ENCODE results near the gene NUDT16L1. TPM values are rescaled to one million over a fixed set of nuclear protein-coding genes. Genes with fewer than 3 reads are reported as not detected.
A peak's percentile ranks its signal among the peaks of the same experiment; 100 is the strongest.

The NUDT16L1 gene
- total and polyA plus RNA-seq, 2 of the 4 experiments (the other 2 are of a cell fraction), result 22.9 to 44.3 TPM

DNA sequence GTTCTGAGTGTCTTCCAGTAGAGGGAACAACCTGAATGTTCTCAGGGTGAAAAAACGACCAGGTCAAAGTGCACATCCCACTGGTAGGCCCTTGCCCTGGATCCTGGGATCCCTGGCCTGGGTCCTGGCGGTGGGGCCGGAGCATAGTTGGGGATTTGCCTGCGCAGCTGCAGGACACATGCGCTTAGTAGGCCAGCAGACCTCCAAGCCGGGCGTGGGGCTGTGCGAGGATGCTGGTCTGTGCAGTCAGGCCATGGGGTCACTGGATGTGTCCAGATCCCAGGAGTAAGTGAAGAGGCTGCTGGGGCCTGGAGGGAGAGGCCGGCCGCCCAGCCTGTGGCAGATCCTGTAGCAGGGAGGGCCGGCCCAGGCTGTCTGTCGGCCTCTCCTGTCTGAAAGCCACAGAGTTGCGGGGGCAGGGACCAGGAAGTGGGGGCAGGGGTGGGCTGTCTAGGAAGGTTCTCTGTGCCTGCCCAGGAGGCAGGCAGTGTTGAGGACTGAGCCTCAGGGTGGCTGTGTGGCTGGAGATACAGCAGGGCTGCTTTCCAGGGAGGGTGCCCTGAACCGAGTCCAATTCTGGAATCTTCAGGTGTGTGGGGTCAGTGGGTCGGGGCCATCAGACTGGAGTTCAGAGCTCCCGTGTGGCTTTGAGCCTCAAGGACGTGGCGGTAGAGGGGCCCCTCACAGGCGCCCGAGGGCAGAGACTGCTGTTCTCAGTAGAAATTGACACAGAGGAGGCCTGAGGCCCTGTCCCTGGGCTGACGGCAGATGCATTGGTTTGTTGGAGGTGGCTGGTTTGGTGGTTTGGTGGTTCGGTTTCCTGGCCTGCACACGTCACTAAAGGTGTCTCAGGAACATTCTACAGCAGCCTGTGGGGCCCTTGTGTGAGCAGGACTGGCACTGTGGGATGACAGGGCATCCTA is 17.2 kb upstream of the NUDT16L1 start:
- no peak overlapping the region for H2BK120ac ChIP-seq (ENCODE audit: low read depth, low read length)
- in situ Hi-C loops (cut with MboI; ENCODE audit: low sequenced_read_pairs), result no loop called here
- no peak overlapping the region for H3K27ac ChIP-seq (ENCODE audit: insufficient read depth, low read length)
- no peaks in the 10 kb centered on the region for H3K9me3 ChIP-seq (ENCODE audit: control insufficient read depth, insufficient read depth, low read length)
- H3K9ac ChIP-seq (ENCODE audit: low read depth, low read length), result no peak overlapping the region
- no peak overlapping the region for H2AK5ac ChIP-seq (ENCODE audit: low read depth, low read length)
- H3K4me2 ChIP-seq (ENCODE audit: low read depth, low read length), result no peak overlapping the region
- 94% methylated on average over 7 of the region's 23 CpGs; no CpG with 5 or more reads in 1 of the 2 experiments for WGBS, 2 experiments (ENCODE audit: extremely low coverage in 2 of 2, insufficient read length in 1 of 2)
- H2BK15ac ChIP-seq (ENCODE audit: low read depth, low read length), result no peak overlapping the region
- no peak overlapping the region for H3K14ac ChIP-seq (replicated peaks; ENCODE audit: low read depth, low read length)
- CTCF ChIA-PET, result no interaction called here
- dilution Hi-C loops (cut with HindIII; ENCODE audit: low sequenced_read_pairs, unreplicated experiment), result no loop called here
- H3K9me1 ChIP-seq (ENCODE audit: insufficient read depth, low read length), result no peaks in the 10 kb centered on the region
- no peak overlapping the region for H3K56ac ChIP-seq (ENCODE audit: extremely low read depth, insufficient read depth, low read length)
- no peak for DNase-seq
- H2AK9ac ChIP-seq (replicated peaks; ENCODE audit: low read depth, low read length, poor library complexity), result peak overlapping the region; percentile 65
- peaks cover 51% of the 10 kb centered on the region for H3K36me3 ChIP-seq (ENCODE audit: control insufficient read depth, insufficient read depth, low read length)
- H4K20me1 ChIP-seq (ENCODE audit: insufficient read depth, low read length), result no peaks in the 10 kb centered on the region
- H3K27me3 ChIP-seq (ENCODE audit: control insufficient read depth, insufficient read depth, low read length), result no peaks in the 10 kb centered on the region
- POLR2A ChIA-PET (ENCODE audit: unreplicated experiment), result no interaction called here
- no peak overlapping the region for H4K5ac ChIP-seq (ENCODE audit: low read depth, low read length)
- intact Hi-C loops (cut with micrococcal nuclease), result no loop called here
- no peak overlapping the region for H3K18ac ChIP-seq (ENCODE audit: low read depth, low read length)
- H4K8ac ChIP-seq (ENCODE audit: low read depth in 2 of 2, low read length in 2 of 2), result no peak overlapping the region
- no peak overlapping the region for H3K4me3 ChIP-seq (ENCODE audit: insufficient read depth, low read depth, low read length)
- no peak overlapping the region for H4K91ac ChIP-seq (ENCODE audit: insufficient read depth, low read depth, low read length)
- H3K4me1 ChIP-seq (ENCODE audit: control insufficient read depth, insufficient read depth, low read length), result peaks cover 2% of the 10 kb centered on the region; the same call in 1 of the 2 replicates
- no peak overlapping the region for H2BK20ac ChIP-seq (ENCODE audit: low read depth, low read length)
- peak overlapping the region; percentile 11 for H2AFZ ChIP-seq (replicated peaks; ENCODE audit: low read length, poor library complexity)
- no peak overlapping the region for H3K23ac ChIP-seq (ENCODE audit: low read depth, low read length)
- BruUV-seq (replicated peaks), result no TSS peak
- H3K4ac ChIP-seq (ENCODE audit: low read depth, low read length), result no peak overlapping the region
- H3K79me1 ChIP-seq (ENCODE audit: low read depth in 1 of 2, low read length in 2 of 2), result peaks cover 6 to 25% of the 10 kb centered on the region in 2 experiments; a peak in 2 of 4 replicates
- TF ChIP-seq BHLHE40 (IDR thresholded peaks at IDR 0.05; ENCODE audit: low read depth, low read length) (no peak), SMC3 (IDR thresholded peaks at IDR 0.05; ENCODE audit: low read depth, low read length) (no peak), RCOR1 (IDR thresholded peaks at IDR 0.05; ENCODE audit: insufficient replicate concordance, low read length) (no peak), FOS (IDR thresholded peaks at IDR 0.05; ENCODE audit: low read depth, low read length) (no peak), CHD1 (IDR thresholded peaks at IDR 0.05; ENCODE audit: low read depth, low read length) (no peak), MAFK (IDR thresholded peaks at IDR 0.05; ENCODE audit: low read depth, low read length) (no peak), ELK1 (IDR thresholded peaks at IDR 0.05; ENCODE audit: borderline replicate concordance, low read depth, low read length) (no peak), CEBPB (IDR thresholded peaks at IDR 0.05; ENCODE audit: low read depth, low read length) (no peak), MXI1 (IDR thresholded peaks at IDR 0.05; ENCODE audit: borderline replicate concordance, low read depth, low read length) (no peak), NFE2L2 (IDR thresholded peaks at IDR 0.05; ENCODE audit: low read depth, low read length) (no peak), POLR2A (IDR thresholded peaks at IDR 0.05; ENCODE audit: low read depth, low read length) (no peak), RAD21 (IDR thresholded peaks at IDR 0.05; ENCODE audit: low read length) (no peak), MAZ (IDR thresholded peaks at IDR 0.05; ENCODE audit: borderline replicate concordance, low read depth, low read length) (no peak)
- TF ChIP-seq, protein P1, sequence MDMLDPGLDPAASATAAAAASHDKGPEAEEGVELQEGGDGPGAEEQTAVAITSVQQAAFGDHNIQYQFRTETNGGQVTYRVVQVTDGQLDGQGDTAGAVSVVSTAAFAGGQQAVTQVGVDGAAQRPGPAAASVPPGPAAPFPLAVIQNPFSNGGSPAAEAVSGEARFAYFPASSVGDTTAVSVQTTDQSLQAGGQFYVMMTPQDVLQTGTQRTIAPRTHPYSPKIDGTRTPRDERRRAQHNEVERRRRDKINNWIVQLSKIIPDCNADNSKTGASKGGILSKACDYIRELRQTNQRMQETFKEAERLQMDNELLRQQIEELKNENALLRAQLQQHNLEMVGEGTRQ (IDR thresholded peaks at IDR 0.05; ENCODE audit: low read depth, low read length), result no peak
- TF ChIP-seq, protein P2, sequence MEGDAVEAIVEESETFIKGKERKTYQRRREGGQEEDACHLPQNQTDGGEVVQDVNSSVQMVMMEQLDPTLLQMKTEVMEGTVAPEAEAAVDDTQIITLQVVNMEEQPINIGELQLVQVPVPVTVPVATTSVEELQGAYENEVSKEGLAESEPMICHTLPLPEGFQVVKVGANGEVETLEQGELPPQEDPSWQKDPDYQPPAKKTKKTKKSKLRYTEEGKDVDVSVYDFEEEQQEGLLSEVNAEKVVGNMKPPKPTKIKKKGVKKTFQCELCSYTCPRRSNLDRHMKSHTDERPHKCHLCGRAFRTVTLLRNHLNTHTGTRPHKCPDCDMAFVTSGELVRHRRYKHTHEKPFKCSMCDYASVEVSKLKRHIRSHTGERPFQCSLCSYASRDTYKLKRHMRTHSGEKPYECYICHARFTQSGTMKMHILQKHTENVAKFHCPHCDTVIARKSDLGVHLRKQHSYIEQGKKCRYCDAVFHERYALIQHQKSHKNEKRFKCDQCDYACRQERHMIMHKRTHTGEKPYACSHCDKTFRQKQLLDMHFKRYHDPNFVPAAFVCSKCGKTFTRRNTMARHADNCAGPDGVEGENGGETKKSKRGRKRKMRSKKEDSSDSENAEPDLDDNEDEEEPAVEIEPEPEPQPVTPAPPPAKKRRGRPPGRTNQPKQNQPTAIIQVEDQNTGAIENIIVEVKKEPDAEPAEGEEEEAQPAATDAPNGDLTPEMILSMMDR (conservative IDR thresholded peaks at IDR 0.05; ENCODE audit: low read depth, low read length), result no peak
- no peak overlapping the region for H2BK5ac ChIP-seq (ENCODE audit: low read depth, low read length, poor library complexity, severe bottlenecking)
- ATAC-seq (ENCODE audit: low read depth), result no peak
